Germinal center (tissue), 1 donor: Measurements from ENCODE around the gene F2.

Source experiments
- DNase-seq: peaks from one replicate; pipeline ENCODE4 v3.0.0; 2012; ENCODE audit warnings: mixed read lengths, low spot score

Gene F2

DNA sequence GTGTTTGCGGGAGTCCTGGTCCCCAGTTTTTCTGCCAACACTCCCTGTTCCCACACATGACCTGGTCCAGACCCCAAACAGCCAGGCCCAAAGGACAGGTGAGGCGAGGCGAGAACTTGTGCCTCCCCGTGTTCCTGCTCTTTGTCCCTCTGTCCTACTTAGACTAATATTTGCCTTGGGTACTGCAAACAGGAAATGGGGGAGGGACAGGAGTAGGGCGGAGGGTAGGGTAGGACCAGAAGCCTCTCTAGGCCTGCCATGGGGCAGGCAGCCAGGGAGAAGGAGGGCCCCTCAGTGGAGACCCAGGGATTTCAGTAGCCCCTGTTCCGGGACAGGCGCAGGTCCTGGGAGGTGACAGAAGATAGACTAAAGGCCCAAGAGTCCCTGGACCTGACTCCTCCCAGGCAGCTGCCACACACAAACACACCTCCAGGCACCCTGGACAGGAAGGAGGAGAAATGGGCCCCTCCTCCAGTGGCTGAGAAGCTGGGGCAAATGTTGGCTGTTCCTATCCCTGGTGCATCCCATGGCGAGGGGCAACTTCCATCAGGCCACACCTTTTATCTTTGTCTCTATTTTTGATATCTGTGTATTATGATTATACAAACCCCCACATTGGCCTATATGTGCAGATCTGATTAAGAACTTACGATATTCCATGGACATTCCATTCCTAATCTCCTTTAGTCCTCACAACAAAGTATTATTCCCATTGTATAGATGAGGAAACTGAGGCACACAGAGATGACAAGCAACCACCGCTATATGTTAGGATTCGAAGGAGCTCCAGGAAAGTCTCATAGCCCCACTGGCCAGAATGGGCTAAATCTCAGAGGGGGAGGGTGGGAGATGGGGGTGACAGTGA lies 626 bp upstream of the F2 start:
- no peak for DNase-seq

- DNase-seq: no peak
Observed at GRCh38 chr11:46719543-46720218, 668 bp downstream of the F2 start.

DNA sequence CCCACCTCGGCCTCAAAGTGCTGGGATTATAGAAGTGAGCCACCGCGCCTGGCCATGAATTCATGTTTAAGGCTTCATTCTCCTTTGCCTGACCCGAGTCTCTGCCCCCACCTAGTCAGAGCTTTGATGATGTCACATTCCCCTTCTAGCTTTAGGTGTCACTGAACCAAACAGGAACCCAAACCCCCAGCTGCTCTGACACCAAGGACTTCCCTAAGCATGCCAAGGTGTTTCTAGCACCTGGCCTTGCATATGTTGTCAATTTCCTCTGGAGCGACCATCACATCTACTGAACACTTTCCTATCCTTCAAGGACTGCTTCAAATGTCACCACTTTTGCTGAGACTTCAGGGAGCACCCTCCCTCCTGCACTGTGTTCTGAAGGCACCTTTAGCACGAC lies 2.3 kb downstream of the F2 start:
- no peak for DNase-seq

GRCh38 chr11:46722566-46723358 lies 3.7 kb downstream of the F2 start:
- no peak for DNase-seq

DNA sequence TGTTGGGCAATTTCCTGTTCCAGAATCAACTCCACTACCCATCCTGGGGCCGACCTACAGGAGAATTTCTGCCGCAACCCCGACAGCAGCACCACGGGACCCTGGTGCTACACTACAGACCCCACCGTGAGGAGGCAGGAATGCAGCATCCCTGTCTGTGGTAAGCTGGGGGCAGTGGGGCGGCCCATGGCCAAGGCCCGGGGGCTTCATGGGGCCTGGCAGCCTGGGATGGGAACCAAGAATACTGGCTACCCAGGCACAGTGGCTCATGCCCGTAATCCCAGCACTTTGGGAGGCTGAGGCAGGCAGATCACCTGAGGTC lies 4.3 kb downstream of the F2 start:
- DNase-seq: no peak

GRCh38 chr11:46724088-46724487 lies 5.1 kb downstream of the F2 start:
- no peak for DNase-seq

- no peak for DNase-seq
Observed at GRCh38 chr11:46725338-46726205, 6.6 kb downstream of the F2 start.

DNA sequence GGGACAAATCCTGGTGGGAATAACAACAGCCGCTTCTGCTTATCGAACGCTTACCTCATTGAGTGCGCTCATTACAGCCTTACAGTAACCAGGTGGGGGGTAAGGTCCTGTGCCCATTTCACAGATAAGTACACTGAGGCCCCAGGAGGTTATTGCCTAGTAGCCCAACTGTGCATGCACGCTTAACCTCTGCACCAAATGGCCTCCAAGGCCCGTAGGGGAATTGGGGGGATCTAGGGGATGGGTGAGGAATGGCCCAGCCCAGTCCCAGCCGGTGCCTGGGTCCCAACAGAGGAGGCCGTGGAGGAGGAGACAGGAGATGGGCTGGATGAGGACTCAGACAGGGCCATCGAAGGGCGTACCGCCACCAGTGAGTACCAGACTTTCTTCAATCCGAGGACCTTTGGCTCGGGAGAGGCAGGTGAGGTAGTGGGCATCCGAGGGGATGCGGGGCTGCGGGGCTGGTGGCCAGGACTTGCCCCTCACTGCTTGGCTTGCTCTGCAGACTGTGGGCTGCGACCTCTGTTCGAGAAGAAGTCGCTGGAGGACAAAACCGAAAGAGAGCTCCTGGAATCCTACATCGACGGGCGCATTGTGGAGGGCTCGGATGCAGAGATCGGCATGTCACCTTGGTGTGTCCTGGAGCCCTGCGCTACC lies 7.3 kb downstream of the F2 start:
- no peak for DNase-seq

- DNase-seq: no peak
Observed at GRCh38 chr11:46727952-46728658, 9.1 kb downstream of the F2 start.

GRCh38 chr11:46728659-46729040 lies 9.6 kb downstream of the F2 start:
- DNase-seq: no peak

DNA sequence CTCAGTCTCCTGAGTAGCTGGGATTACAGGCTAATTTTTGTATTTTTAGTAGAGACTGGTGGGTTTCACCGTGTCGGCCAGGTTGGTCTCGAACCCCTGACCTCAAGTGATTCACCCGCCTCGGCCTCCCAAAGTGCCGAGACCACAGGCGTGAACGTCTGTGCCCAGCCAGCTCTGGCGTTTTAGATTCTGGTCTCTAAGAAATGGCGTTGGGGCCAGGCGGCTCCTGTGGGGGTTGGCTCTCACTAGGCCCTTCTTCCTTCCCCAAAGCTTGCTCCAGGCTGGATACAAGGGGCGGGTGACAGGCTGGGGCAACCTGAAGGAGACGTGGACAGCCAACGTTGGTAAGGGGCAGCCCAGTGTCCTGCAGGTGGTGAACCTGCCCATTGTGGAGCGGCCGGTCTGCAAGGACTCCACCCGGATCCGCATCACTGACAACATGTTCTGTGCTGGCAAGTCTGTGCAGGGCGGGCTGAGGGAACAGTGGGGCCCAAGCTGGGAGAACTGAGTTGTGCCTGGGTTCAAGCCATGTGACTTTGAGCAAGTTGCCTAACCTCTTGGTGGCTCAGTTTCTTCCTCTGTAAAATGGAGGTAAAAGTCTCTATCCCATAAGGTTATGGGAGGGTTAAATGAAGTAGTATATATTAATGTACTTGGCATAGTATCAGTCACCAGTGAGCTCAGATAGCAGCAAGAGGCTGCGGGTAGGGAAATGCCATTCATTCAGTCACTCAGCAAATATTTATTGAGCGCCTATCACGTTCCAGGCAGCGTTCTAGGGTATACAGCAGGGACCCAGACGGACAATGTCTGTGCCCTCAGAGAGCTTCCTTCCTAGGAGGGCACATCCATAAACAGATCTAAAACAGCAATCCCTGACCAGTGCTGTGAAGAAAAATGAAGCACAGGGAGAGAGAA lies 10.4 kb downstream of the F2 start:
- DNase-seq: no peak

DNA sequence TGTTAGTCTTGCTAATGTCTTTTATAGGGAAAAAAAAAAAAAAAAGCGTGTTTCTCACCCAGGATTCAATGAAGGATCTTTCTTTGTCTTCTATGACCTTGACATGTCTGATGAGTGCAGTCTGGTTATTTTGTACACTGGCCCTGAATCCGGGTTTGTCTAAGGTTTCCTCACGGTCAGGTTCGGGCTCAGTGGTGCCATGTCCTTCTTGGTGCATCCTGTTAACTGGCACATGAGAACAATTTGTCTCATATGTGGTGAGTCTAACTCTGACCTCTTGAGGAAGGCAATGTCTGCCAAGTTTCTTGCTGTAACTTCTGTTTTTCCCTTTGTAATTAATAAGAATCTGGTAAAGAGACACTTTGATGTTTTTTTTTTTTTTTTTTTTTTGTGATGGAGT lies 12.5 kb downstream of the F2 start:
- DNase-seq: no peak

DNA sequence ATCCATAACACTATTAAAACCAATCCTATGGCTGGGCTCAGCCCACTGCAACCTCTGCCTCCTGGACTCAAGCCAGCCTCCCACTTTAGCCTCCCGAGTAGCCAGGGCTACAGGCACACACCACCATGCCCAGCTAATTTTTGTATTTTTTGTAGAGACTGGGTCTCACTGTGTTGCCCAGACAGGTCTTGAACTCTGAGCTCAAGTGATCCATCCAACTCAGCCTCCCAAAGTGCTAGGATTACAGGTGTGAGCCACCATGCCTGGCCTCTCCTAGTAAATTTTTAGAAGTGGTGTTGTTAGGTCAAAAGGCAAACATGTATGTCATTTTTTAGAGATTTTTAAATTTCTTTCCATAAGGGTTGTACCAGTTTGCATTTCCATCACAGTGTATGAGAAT lies 14.2 kb downstream of the F2 start:
- no peak for DNase-seq

- no peak for DNase-seq
Observed at GRCh38 chr11:46736146-46736545, 17.1 kb downstream of the F2 start.

DNA sequence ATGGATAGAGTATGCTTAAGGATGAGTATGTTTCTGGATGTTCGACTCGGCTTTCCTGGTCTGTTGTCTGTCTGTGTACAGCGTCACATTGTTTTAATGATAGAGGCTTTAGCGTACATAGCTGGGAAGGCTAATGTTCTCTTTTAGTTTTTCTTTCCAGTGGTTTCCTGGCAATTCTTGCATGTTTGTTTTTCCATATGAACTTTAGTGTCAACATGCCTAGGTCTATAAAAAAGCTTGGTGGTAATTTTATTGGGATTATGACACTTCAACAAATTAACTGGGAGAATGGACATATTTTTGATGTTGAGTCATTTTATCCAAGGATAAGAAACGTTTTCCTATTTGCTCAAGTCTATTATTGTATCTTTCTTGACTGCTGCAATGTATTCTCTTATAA lies 17.6 kb downstream of the F2 start:
- no peak for DNase-seq

DNA sequence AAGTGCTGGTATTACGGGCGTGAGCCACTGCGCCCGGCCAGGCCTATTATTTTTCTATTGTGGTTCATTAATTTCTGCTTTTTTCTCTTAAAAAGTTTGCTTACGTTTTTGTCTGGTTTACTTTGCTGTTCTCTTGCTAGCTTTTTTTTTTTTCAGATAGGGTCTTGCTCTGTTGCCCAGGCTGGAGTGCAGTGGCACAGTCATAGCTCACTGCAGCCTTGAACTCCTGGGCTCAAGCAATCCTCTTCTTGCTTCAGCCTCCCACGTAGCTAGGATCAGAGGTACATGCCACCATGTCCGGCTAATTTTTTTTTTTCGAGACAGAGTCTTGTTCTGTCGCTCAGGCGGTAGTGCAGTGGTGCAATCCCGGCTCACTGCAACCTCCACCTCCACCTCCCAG lies 18.7 kb downstream of the F2 start:
- no peak for DNase-seq

- DNase-seq: no peak
Observed at GRCh38 chr11:46738887-46739286, 19.9 kb downstream of the F2 start.

GRCh38 chr11:46741600-46742484 lies 22.8 kb downstream of the F2 start:
- DNase-seq: no peak

DNA sequence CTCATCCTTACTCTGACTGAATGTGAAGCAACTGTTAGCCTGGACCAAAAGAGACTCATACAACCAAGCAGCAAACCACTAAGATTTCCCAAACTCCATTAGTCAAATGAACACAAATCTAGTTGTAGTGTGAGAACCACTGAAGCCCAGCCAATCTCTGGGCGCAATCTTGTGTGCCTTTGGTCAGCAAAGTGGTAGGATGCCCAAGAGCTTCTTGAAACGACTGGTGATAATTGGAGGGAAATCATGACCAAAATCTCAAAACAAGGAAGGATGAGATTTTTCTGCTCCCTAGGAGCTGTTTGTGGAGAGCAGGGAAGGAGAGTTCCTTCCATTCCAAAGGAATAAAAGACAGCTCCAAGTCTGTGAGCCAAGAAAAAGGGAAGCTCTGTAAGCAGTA lies 24.0 kb downstream of the F2 start:
- DNase-seq: no peak
